Loucy (cell line): ENCODE measurements around the gene C16orf96.

Experiments used
- H2AFZ ChIP-seq: fragments of 200-600 bp; sonication (generic); 2 replicates; pipeline ENCODE4 v1.6.0; 2016; ENCODE audit warnings: antibody characterized with exemption, mild to moderate bottlenecking, low read length, moderate library complexity
- H3F3A ChIP-seq: fragments of 200-600 bp; 2 replicates; pipeline ENCODE4 v1.6.0; 2016; ENCODE audit warnings: antibody characterized with exemption, low read depth, mild to moderate bottlenecking
- H3K27me3 ChIP-seq: fragments of 200-600 bp; sonication (generic); 2 replicates; pipeline ENCODE4 v1.6.1; 2014; ENCODE audit warnings: low read length, mild to moderate bottlenecking; ENCODE audit not compliant: insufficient read depth, poor library complexity, severe bottlenecking
- H3K36me3 ChIP-seq: fragments of 200-600 bp; sonication (generic); 2 replicates; pipeline ENCODE4 v1.6.1; 2016; ENCODE audit warnings: low read length; ENCODE audit not compliant: insufficient read depth
- H3K4me1 ChIP-seq: fragments of 200-600 bp; sonication (generic); 2 replicates; pipeline ENCODE4 v1.5.1; 2014; ENCODE audit warnings: low read length, mild to moderate bottlenecking; ENCODE audit not compliant: insufficient read depth, poor library complexity, severe bottlenecking
- H3K4me2 ChIP-seq: fragments of 200-600 bp; sonication (generic); 2 replicates; pipeline ENCODE4 v1.6.0; 2014; ENCODE audit warnings: antibody characterized with exemption, low read length, low read depth, mild to moderate bottlenecking; ENCODE audit not compliant: poor library complexity, severe bottlenecking
- H3K4me3 ChIP-seq: fragments of 200-600 bp; sonication (generic); 2 replicates; pipeline ENCODE4 v1.5.1; 2014; ENCODE audit warnings: low read length, mild to moderate bottlenecking, mixed read lengths; ENCODE audit not compliant: poor library complexity, severe bottlenecking
- H3K79me2 ChIP-seq: fragments of 200-600 bp; sonication (generic); 2 replicates; pipeline ENCODE4 v1.6.1; 2014; ENCODE audit warnings: low read length; ENCODE audit not compliant: insufficient read depth
- H3K9ac ChIP-seq: fragments of 200-600 bp; sonication (generic); 2 replicates; pipeline ENCODE4 v1.6.0; 2014; ENCODE audit warnings: mild to moderate bottlenecking, low read depth, low read length, moderate library complexity; ENCODE audit not compliant: poor library complexity, severe bottlenecking
- H3K9me2 ChIP-seq: fragments of 200-600 bp; sonication (generic); replicated peaks from 2 replicates; pipeline ENCODE4 v1.6.1; 2016; ENCODE audit warnings: low read depth, low read length, mixed read lengths
- H3K9me3 ChIP-seq: fragments of 200-600 bp; sonication (generic); 2 replicates; pipeline ENCODE4 v1.6.1; 2014; ENCODE audit warnings: mild to moderate bottlenecking, antibody characterized with exemption, low read length, low read depth; ENCODE audit not compliant: insufficient read depth
- H4K20me1 ChIP-seq: fragments of 200-600 bp; sonication (generic); 2 replicates; pipeline ENCODE4 v1.6.0; 2014; ENCODE audit warnings: antibody characterized with exemption, low read length, mild to moderate bottlenecking; ENCODE audit not compliant: insufficient read depth, poor library complexity, severe bottlenecking
- CTCF ChIP-seq: fragments of 200-600 bp; sonication (generic); conservative IDR thresholded peaks from 2 replicates; pipeline ENCODE4 v1.5.1; 2014; ENCODE audit warnings: mild to moderate bottlenecking, antibody characterized with exemption, low read length
- EZH2phosphoT487 ChIP-seq: fragments of 200-600 bp; IDR thresholded peaks from 2 replicates; pipeline ENCODE4 v1.6.1; 2018; ENCODE audit warnings: antibody characterized with exemption, mild to moderate bottlenecking, moderate library complexity, borderline replicate concordance

Gene C16orf96

GRCh38 chr16:4550591-4550990, 5.5 kb upstream of the C16orf96 start:
- Histone ChIP-seq H3K4me3 (no peak overlapping the region), H3K9me2 (no peaks in the 10 kb centered on the region), H3K9ac (no peak overlapping the region), H3K4me1 (no peaks in the 10 kb centered on the region), H3K27me3 (no peaks in the 10 kb centered on the region), H2AFZ (no peak overlapping the region), H4K20me1 (no peaks in the 10 kb centered on the region), H3K36me3 (no peaks in the 10 kb centered on the region), H3K9me3 (no peaks in the 10 kb centered on the region), H3K4me2 (no peak overlapping the region), H3F3A (no peaks in the 10 kb centered on the region), H3K79me2 (no peaks in the 10 kb centered on the region)
- TF ChIP-seq EZH2phosphoT487 (no peak), CTCF (no peak)

GRCh38 chr16:4552541-4552940, 3.6 kb upstream of the C16orf96 start:
- H3K9me3 ChIP-seq, result no peaks in the 10 kb centered on the region
- H2AFZ ChIP-seq, result no peak overlapping the region
- H4K20me1 ChIP-seq, result no peaks in the 10 kb centered on the region
- H3F3A ChIP-seq, result no peaks in the 10 kb centered on the region
- H3K9me2 ChIP-seq, result no peaks in the 10 kb centered on the region
- no peak overlapping the region for H3K9ac ChIP-seq
- H3K79me2 ChIP-seq, result no peaks in the 10 kb centered on the region
- no peaks in the 10 kb centered on the region for H3K27me3 ChIP-seq
- no peaks in the 10 kb centered on the region for H3K36me3 ChIP-seq
- no peak overlapping the region for H3K4me2 ChIP-seq
- no peak overlapping the region for H3K4me3 ChIP-seq
- H3K4me1 ChIP-seq, result no peaks in the 10 kb centered on the region
- TF ChIP-seq CTCF, result no peak
- TF ChIP-seq EZH2phosphoT487, result no peak

- Histone ChIP-seq H3K4me1 (no peaks in the 10 kb centered on the region), H2AFZ (no peak overlapping the region), H3K9ac (no peak overlapping the region), H3K4me2 (no peak overlapping the region), H4K20me1 (no peaks in the 10 kb centered on the region), H3K79me2 (no peaks in the 10 kb centered on the region), H3K4me3 (no peak overlapping the region), H3K36me3 (no peaks in the 10 kb centered on the region), H3F3A (no peaks in the 10 kb centered on the region), H3K27me3 (no peaks in the 10 kb centered on the region), H3K9me2 (no peaks in the 10 kb centered on the region), H3K9me3 (no peaks in the 10 kb centered on the region)
- TF ChIP-seq CTCF (no peak), EZH2phosphoT487 (no peak)
These were observed 440 bp downstream of the C16orf96 start for GRCh38 chr16:4556580-4556979.
